ENCODE data around the gene NOL6. TPM values are rescaled to one million over a fixed set of nuclear protein-coding genes. Genes with fewer than 3 reads are reported as not detected.

NOL6 gene
- total RNA-seq, 1 donor: 15.6 TPM

GRCh38 chr9:33416996-33417395 lies 56.7 kb downstream of the NOL6 start:
- H3K4me3 ChIP-seq (ENCODE audit: low read length): no peak overlapping the region
- H3K4me1 ChIP-seq (ENCODE audit: insufficient read depth, low read length): peaks cover 33% of the 10 kb centered on the region
- no peaks in the 10 kb centered on the region for H3K9me3 ChIP-seq (ENCODE audit: low read depth, low read length)
- H3K27me3 ChIP-seq (ENCODE audit: insufficient read depth, low read length): no peaks in the 10 kb centered on the region

DNA sequence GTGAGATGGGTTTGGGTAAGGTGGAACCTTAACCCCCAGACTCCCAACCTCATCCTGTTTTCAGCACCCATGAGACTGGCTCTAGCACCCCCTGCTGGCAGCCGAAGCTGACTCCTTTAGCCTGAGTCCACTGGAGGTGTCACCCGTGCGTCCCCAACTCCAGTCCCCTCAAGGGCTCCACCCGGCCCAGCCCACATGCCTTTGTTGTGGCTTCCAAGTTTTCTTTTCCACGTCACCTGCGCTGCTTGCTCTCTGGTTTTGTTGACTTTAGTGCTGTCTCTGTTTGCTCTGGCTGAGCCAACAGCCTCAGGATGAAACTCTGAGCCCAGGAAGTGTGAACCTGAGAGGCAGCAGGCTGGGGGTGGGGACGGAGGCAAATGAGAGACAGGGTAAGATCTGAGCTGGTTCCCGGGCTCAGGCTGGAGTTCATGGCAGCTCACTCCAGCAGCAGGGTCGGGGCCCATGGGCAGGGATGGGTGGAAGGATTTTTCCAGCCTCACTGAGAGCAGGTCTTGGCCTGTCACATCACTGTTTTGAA lies 58.2 kb downstream of the NOL6 start:
- Histone ChIP-seq H3K9me3 (ENCODE audit: low read depth, low read length) (no peaks in the 10 kb centered on the region), H3K4me1 (ENCODE audit: insufficient read depth, low read length) (peaks cover 33% of the 10 kb centered on the region), H3K4me3 (ENCODE audit: low read length) (no peak overlapping the region), H3K27me3 (ENCODE audit: insufficient read depth, low read length) (no peaks in the 10 kb centered on the region)

- H3K9me3 ChIP-seq (ENCODE audit: low read depth, low read length): no peaks in the 10 kb centered on the region
- H3K27me3 ChIP-seq (ENCODE audit: insufficient read depth, low read length): no peaks in the 10 kb centered on the region
- H3K4me1 ChIP-seq (ENCODE audit: insufficient read depth, low read length): peaks cover 33% of the 10 kb centered on the region
- H3K4me3 ChIP-seq (ENCODE audit: low read length): no peak overlapping the region
Measured at GRCh38 chr9:33414889-33415500, 58.7 kb downstream of the NOL6 start.

DNA sequence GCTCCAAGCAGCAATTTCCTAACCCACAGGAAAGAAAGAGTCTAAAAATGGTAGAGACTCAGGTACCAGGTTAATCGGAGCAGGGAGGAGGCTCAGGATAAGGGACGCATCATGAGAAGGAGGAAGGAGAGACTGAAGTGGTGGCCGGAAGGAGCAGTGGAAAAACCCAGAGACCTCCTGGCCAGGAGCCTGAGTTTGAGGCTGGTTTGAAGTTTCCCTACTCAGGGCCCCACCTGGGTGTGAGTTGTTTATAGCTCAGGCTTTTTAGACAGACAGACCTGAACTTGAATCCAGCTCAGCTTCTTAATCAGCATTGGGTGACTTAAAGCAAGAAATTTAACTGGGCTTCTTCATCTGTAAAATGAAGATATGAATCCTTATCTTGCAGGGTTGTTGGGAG lies 59.5 kb downstream of the NOL6 start:
- Histone ChIP-seq H3K27me3 (ENCODE audit: insufficient read depth, low read length) (no peaks in the 10 kb centered on the region), H3K4me3 (ENCODE audit: low read length) (no peak overlapping the region), H3K9me3 (ENCODE audit: low read depth, low read length) (no peaks in the 10 kb centered on the region), H3K4me1 (ENCODE audit: insufficient read depth, low read length) (peaks cover 33% of the 10 kb centered on the region)

Other genes starting within 250 kb of the NOL6 start
- gene SPINK4, start 233.8 kb downstream of the NOL6 start, total RNA-seq: not detected
- 54.4 TPM for gene BAG1, start 209.2 kb downstream of the NOL6 start, total RNA-seq
- 21.6 TPM for gene CHMP5, start 208.9 kb downstream of the NOL6 start, total RNA-seq
- gene NFX1, start 183.4 kb downstream of the NOL6 start, total RNA-seq: 32.0 TPM
- 0.21 TPM for gene AQP7, start 71.4 kb downstream of the NOL6 start, total RNA-seq
- gene AQP3, start 26.3 kb downstream of the NOL6 start, total RNA-seq: 22.1 TPM
- 1.2 TPM for gene ANKRD18B, start 50.3 kb upstream of the NOL6 start, total RNA-seq

All from mononuclear cell (primary cell).